Measurements from ENCODE around the gene TIGD4. TPM values are rescaled to one million over a fixed set of nuclear protein-coding genes. Genes with fewer than 3 reads are reported as not detected.

Gene TIGD4
- total and polyA plus RNA-seq, 2 of the 13 experiments (the other 11 are each of a cell fraction or from before 2014, with no cell fraction given) = 0.15 to 0.62 TPM

GRCh38 chr4:152795891-152796290, 16.4 kb upstream of the TIGD4 start (continued):
- no peak for TF ChIP-seq AFF4 (CRISPR knock-in tag; IDR thresholded peaks at IDR 0.05)
- TF ChIP-seq PHF21A (CRISPR knock-in tag; IDR thresholded peaks at IDR 0.05) = no peak
- TF ChIP-seq ZNF235 (CRISPR knock-in tag; IDR thresholded peaks at IDR 0.05; ENCODE audit: borderline replicate concordance) = no peak
- TF ChIP-seq, protein P1, sequence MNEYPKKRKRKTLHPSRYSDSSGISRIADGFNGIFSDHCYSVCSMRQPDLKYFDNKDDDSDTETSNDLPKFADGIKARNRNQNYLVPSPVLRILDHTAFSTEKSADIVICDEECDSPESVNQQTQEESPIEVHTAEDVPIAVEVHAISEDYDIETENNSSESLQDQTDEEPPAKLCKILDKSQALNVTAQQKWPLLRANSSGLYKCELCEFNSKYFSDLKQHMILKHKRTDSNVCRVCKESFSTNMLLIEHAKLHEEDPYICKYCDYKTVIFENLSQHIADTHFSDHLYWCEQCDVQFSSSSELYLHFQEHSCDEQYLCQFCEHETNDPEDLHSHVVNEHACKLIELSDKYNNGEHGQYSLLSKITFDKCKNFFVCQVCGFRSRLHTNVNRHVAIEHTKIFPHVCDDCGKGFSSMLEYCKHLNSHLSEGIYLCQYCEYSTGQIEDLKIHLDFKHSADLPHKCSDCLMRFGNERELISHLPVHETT (CRISPR knock-in tag; conservative IDR thresholded peaks at IDR 0.05) = no peak
- TF ChIP-seq NFKBIZ (CRISPR knock-in tag; IDR thresholded peaks at IDR 0.05) = no peak
- no peak for TF ChIP-seq ZNF24 (IDR thresholded peaks at IDR 0.05)
- TF ChIP-seq REL (CRISPR knock-in tag; conservative IDR thresholded peaks at IDR 0.05) = no peak

- no peaks in the 10 kb centered on the region for H4K20me1 ChIP-seq (ENCODE audit: insufficient read depth, low read length)
- no peaks in the 10 kb centered on the region for H3K27me3 ChIP-seq (ENCODE audit: control insufficient read depth in 1 of 2, insufficient read depth in 2 of 2, low read length in 2 of 2)
- 97% methylated on average over 1 of the region's 1 CpG for WGBS (ENCODE audit: low lambda C conversion rate)
- POLR2A ChIA-PET = no interaction called here
- H2AFZ ChIP-seq (ENCODE audit: low read length) = no peak overlapping the region
- H3K4me3 ChIP-seq (replicated peaks in 1 of 3; ENCODE audit: insufficient read depth in 1 of 3, low read depth in 2 of 3, low read length in 3 of 3) = no peak overlapping the region
- H3K4me2 ChIP-seq (ENCODE audit: low read depth, low read length) = no peak overlapping the region
- intact Hi-C loops (cut with micrococcal nuclease; ENCODE audit: unreplicated experiment) (no loop called here), in situ Hi-C loops (cut with HindIII; ENCODE audit: extremely low pct_ligation_motif_present, low pct_unique_long_range_greater_than_20kb) (no loop called here)
- no TSS peak for BruUV-seq (replicated peaks)
- no peak overlapping the region for H3K9ac ChIP-seq (ENCODE audit: insufficient read depth, low read depth, low read length)
- H3K4me1 ChIP-seq (ENCODE audit: insufficient read depth, low read length) = peaks cover 33% of the 10 kb centered on the region
- ATAC-seq (no peak), DNase-seq (ENCODE audit: low spot score) (no peak), FAIRE-seq (no peak)
- CTCF ChIA-PET (ENCODE audit: low intra/inter-chr PET ratio, low total read pairs) = no interaction called here
- TF ChIP-seq ZNF564 (CRISPR knock-in tag; IDR thresholded peaks at IDR 0.05) = no peak
- TF ChIP-seq, protein P2, sequence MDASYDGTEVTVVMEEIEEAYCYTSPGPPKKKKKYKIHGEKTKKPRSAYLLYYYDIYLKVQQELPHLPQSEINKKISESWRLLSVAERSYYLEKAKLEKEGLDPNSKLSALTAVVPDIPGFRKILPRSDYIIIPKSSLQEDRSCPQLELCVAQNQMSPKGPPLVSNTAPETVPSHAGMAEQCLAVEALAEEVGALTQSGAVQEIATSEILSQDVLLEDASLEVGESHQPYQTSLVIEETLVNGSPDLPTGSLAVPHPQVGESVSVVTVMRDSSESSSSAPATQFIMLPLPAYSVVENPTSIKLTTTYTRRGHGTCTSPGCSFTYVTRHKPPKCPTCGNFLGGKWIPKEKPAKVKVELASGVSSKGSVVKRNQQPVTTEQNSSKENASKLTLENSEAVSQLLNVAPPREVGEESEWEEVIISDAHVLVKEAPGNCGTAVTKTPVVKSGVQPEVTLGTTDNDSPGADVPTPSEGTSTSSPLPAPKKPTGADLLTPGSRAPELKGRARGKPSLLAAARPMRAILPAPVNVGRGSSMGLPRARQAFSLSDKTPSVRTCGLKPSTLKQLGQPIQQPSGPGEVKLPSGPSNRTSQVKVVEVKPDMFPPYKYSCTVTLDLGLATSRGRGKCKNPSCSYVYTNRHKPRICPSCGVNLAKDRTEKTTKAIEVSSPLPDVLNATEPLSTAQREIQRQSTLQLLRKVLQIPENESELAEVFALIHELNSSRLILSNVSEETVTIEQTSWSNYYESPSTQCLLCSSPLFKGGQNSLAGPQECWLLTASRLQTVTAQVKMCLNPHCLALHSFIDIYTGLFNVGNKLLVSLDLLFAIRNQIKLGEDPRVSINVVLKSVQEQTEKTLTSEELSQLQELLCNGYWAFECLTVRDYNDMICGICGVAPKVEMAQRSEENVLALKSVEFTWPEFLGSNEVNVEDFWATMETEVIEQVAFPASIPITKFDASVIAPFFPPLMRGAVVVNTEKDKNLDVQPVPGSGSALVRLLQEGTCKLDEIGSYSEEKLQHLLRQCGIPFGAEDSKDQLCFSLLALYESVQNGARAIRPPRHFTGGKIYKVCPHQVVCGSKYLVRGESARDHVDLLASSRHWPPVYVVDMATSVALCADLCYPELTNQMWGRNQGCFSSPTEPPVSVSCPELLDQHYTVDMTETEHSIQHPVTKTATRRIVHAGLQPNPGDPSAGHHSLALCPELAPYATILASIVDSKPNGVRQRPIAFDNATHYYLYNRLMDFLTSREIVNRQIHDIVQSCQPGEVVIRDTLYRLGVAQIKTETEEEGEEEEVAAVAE (CRISPR knock-in tag; IDR thresholded peaks at IDR 0.05; ENCODE audit: borderline replicate concordance) = no peak
- TF ChIP-seq, protein P3, sequence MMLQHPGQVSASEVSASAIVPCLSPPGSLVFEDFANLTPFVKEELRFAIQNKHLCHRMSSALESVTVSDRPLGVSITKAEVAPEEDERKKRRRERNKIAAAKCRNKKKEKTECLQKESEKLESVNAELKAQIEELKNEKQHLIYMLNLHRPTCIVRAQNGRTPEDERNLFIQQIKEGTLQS (CRISPR knock-in tag; IDR thresholded peaks at IDR 0.05) = no peak
- H3K9me3 ChIP-seq (ENCODE audit: low read length) = no peaks in the 10 kb centered on the region
- H3K79me2 ChIP-seq (ENCODE audit: insufficient read depth, low read length) = peaks cover 49% of the 10 kb centered on the region
- peaks cover 0 to 1% of the 10 kb centered on the region in 2 experiments; a peak in 1 of 5 replicates for H3K36me3 ChIP-seq (replicated peaks in 1 of 2; ENCODE audit: control insufficient read depth in 1 of 2, insufficient read depth in 2 of 2, low read length in 2 of 2)
- no peak overlapping the region for H3K27ac ChIP-seq (ENCODE audit: extremely low read length, insufficient read depth, low read length)
Measured at GRCh38 chr4:152786627-152787026, 7.1 kb upstream of the TIGD4 start.
